ENCODE results near the gene ZBTB18.

The ZBTB18 gene

GRCh38 chr1:244102046-244102445 lies 51.0 kb downstream of the ZBTB18 start:
- no peak for DNase-seq
- intact Hi-C loops (cut with DNase I), result no loop called here

- intact Hi-C loops (cut with DNase I), result no loop called here
- DNase-seq, result peak in 1 of 10 donors; percentile 87
These were observed 51.4 kb downstream of the ZBTB18 start for GRCh38 chr1:244102468-244102867.

DNA sequence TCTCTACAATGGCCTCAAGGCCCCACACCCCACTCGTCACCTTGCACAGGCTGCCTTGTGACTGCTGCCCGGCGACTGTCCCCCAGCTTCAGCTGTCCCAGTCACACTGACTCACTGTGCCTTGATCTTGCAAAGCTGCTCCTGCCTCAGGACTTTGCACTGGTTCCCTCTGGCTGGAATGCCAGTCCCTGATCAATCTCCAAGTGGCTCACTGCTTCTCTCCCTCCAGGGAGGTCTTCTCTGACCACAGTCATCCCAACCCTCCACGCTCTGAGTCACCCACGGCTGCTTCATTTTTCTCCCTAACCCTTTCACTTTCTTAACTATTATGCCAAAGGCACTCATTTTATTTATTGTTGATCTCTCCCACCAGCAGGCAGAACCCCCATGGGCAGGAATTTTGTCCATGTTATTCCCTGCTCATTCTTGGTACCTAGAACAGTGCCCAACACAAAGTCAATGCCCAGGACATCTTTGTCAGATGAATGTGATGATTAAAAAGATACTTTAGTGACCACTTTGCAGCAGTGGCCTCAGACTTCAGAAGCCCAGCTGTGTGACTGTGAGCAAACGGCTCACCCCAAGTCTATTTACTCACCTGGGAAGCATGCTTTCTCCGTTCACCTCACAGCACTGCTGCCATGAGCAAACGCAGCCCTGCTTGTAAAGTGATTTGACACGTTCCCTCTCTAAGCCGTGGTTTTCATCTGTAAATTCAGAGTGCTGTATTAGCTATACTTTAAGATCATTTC lies 53.4 kb downstream of the ZBTB18 start:
- DNase-seq, result no peak
- intact Hi-C loops (cut with DNase I), result no loop called here

DNA sequence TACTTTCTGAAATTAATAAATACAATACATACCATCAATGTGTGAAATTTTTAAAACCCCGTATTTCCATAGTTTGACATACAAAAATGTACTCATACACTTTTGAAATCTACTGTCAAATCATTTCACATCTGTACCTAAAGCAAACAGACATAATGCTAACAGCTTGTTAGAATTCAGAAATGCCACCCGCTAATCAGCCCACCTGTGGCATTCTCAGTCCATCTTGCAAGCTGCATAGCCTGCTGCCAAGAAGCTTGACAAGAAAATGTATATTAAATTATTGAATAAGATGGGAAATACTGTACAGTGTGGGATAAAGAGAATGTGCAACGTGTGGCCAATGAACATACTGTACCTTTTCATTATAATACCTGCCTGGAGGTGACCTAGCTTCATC lies 55.1 kb downstream of the ZBTB18 start:
- no peak for DNase-seq
- intact Hi-C loops (cut with DNase I), result no loop called here
